ENCODE data around the gene TRMT10B. TPM values are rescaled to one million over a fixed set of nuclear protein-coding genes. Genes with fewer than 3 reads are reported as not detected.

The TRMT10B gene
- total and polyA plus RNA-seq, 2 donors (not counting 1 experiment from before 2014, with no cell fraction given) = 5.6 to 7.5 TPM

GRCh38 chr9:37732086-37732741, 21.4 kb upstream of the TRMT10B start:
- H2AFZ ChIP-seq (ENCODE audit: low read length) = no peak overlapping the region
- TF ChIP-seq EZH2 (IDR thresholded peaks at IDR 0.05; ENCODE audit: low read length, missing control alignments) = no peak
- TF ChIP-seq, protein P1, sequence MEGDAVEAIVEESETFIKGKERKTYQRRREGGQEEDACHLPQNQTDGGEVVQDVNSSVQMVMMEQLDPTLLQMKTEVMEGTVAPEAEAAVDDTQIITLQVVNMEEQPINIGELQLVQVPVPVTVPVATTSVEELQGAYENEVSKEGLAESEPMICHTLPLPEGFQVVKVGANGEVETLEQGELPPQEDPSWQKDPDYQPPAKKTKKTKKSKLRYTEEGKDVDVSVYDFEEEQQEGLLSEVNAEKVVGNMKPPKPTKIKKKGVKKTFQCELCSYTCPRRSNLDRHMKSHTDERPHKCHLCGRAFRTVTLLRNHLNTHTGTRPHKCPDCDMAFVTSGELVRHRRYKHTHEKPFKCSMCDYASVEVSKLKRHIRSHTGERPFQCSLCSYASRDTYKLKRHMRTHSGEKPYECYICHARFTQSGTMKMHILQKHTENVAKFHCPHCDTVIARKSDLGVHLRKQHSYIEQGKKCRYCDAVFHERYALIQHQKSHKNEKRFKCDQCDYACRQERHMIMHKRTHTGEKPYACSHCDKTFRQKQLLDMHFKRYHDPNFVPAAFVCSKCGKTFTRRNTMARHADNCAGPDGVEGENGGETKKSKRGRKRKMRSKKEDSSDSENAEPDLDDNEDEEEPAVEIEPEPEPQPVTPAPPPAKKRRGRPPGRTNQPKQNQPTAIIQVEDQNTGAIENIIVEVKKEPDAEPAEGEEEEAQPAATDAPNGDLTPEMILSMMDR (conservative IDR thresholded peaks at IDR 0.05 in 1 of 2, IDR thresholded peaks at IDR 0.05 in 1 of 2; ENCODE audit: low read depth in 1 of 2, low read length in 2 of 2) = no peak
- H4K20me1 ChIP-seq (ENCODE audit: control insufficient read depth, extremely low read depth, insufficient read depth, low read length) = no peaks in the 10 kb centered on the region
- H3K9ac ChIP-seq (ENCODE audit: insufficient read depth, low read length) = no peak overlapping the region
- H3K36me3 ChIP-seq (ENCODE audit: control insufficient read depth, insufficient read depth, low read length) = no peaks in the 10 kb centered on the region
- H3K27ac ChIP-seq (ENCODE audit: insufficient read depth, low read length) = no peak overlapping the region
- no peaks in the 10 kb centered on the region for H3K4me1 ChIP-seq (ENCODE audit: control insufficient read depth, extremely low read depth, insufficient read depth, low read length)
- H3K9me3 ChIP-seq (ENCODE audit: control insufficient read depth, insufficient read depth, low read depth, low read length) = no peaks in the 10 kb centered on the region
- peaks cover 37% of the 10 kb centered on the region for H3K27me3 ChIP-seq (ENCODE audit: control insufficient read depth, insufficient read depth, low read length)
- H3K4me3 ChIP-seq (replicated peaks in 1 of 4; ENCODE audit: control extremely low read depth in 1 of 4, insufficient read depth in 1 of 4, low read depth in 3 of 4, low read length in 4 of 4) = no peak overlapping the region
- H3K79me2 ChIP-seq (ENCODE audit: control insufficient read depth, insufficient read depth, low read length) = no peaks in the 10 kb centered on the region
- no peak overlapping the region for H3K4me2 ChIP-seq (ENCODE audit: extremely low read depth, insufficient read depth, low read length)
- no peak for DNase-seq (ENCODE audit: low read depth in 2 of 2)

- Histone ChIP-seq H3K4me3 (replicated peaks in 1 of 4; ENCODE audit: control extremely low read depth in 1 of 4, insufficient read depth in 1 of 4, low read depth in 3 of 4, low read length in 4 of 4) (no peak overlapping the region), H3K9me3 (ENCODE audit: control insufficient read depth, insufficient read depth, low read depth, low read length) (no peaks in the 10 kb centered on the region), H3K27ac (ENCODE audit: insufficient read depth, low read length) (no peak overlapping the region), H3K27me3 (ENCODE audit: control insufficient read depth, insufficient read depth, low read length) (peaks cover 37% of the 10 kb centered on the region), H4K20me1 (ENCODE audit: control insufficient read depth, extremely low read depth, insufficient read depth, low read length) (no peaks in the 10 kb centered on the region), H3K4me2 (ENCODE audit: extremely low read depth, insufficient read depth, low read length) (no peak overlapping the region), H2AFZ (ENCODE audit: low read length) (no peak overlapping the region), H3K79me2 (ENCODE audit: control insufficient read depth, insufficient read depth, low read length) (no peaks in the 10 kb centered on the region), H3K9ac (ENCODE audit: insufficient read depth, low read length) (no peak overlapping the region), H3K4me1 (ENCODE audit: control insufficient read depth, extremely low read depth, insufficient read depth, low read length) (no peaks in the 10 kb centered on the region), H3K36me3 (ENCODE audit: control insufficient read depth, insufficient read depth, low read length) (no peaks in the 10 kb centered on the region)
- TF ChIP-seq, protein P1 (conservative IDR thresholded peaks at IDR 0.05 in 1 of 2, IDR thresholded peaks at IDR 0.05 in 1 of 2; ENCODE audit: low read depth in 1 of 2, low read length in 2 of 2) = no peak
- no peak for TF ChIP-seq EZH2 (IDR thresholded peaks at IDR 0.05; ENCODE audit: low read length, missing control alignments)
- DNase-seq (ENCODE audit: low read depth in 2 of 2) = no peak
Measured at GRCh38 chr9:37732952-37733351, 20.7 kb upstream of the TRMT10B start.

GRCh38 chr9:37739222-37739621, 14.4 kb upstream of the TRMT10B start:
- H3K79me2 ChIP-seq (ENCODE audit: control insufficient read depth, insufficient read depth, low read length) = no peaks in the 10 kb centered on the region
- no peak overlapping the region for H3K4me2 ChIP-seq (ENCODE audit: extremely low read depth, insufficient read depth, low read length)
- no peaks in the 10 kb centered on the region for H3K4me1 ChIP-seq (ENCODE audit: control insufficient read depth, extremely low read depth, insufficient read depth, low read length)
- DNase-seq (ENCODE audit: low read depth in 2 of 2) = no peak
- TF ChIP-seq, protein P1 (conservative IDR thresholded peaks at IDR 0.05 in 1 of 2, IDR thresholded peaks at IDR 0.05 in 1 of 2; ENCODE audit: low read depth in 1 of 2, low read length in 2 of 2) = no peak
- TF ChIP-seq EZH2 (IDR thresholded peaks at IDR 0.05; ENCODE audit: low read length, missing control alignments) = no peak
- no peak overlapping the region for H3K4me3 ChIP-seq (replicated peaks in 1 of 4; ENCODE audit: control extremely low read depth in 1 of 4, insufficient read depth in 1 of 4, low read depth in 3 of 4, low read length in 4 of 4)
- H3K9ac ChIP-seq (ENCODE audit: insufficient read depth, low read length) = no peak overlapping the region
- no peaks in the 10 kb centered on the region for H3K9me3 ChIP-seq (ENCODE audit: control insufficient read depth, insufficient read depth, low read depth, low read length)
- H3K36me3 ChIP-seq (ENCODE audit: control insufficient read depth, insufficient read depth, low read length) = no peaks in the 10 kb centered on the region
- H3K27me3 ChIP-seq (ENCODE audit: control insufficient read depth, insufficient read depth, low read length) = peaks cover 17% of the 10 kb centered on the region
- H4K20me1 ChIP-seq (ENCODE audit: control insufficient read depth, extremely low read depth, insufficient read depth, low read length) = no peaks in the 10 kb centered on the region
- H2AFZ ChIP-seq (ENCODE audit: low read length) = no peak overlapping the region
- H3K27ac ChIP-seq (ENCODE audit: insufficient read depth, low read length) = no peak overlapping the region

All from fibroblast of lung (primary cell).